ENCODE results near the gene ZNF670. TPM values are rescaled to one million over a fixed set of nuclear protein-coding genes. Genes with fewer than 3 reads are reported as not detected.

Gene ZNF670
- total RNA-seq, 1 donor from 2014 or later = 3.3 TPM

DNA sequence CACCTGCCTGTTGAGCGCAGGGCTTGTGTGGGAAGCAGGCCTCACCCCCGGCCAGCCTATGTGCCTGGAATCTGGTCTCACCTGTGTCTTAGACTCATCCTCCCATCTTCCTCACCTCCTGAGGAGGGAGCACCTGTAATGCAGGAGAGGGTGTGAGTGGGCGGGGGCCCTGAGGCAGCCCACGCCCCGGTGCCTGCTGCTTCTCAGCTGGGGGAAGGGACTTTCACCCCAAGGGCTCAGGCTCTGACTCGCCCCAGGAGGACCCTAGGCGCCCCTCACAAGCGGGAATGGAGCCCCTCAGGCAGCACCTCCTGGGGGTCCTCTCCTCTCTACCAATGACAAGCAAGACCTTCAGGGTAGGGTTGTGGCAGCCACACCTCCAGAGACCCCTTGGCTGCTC is 6.7 kb upstream of the ZNF670 start:
- Mint-ChIP-seq H3K36me3 (ENCODE audit: unreplicated experiment) (no peaks in the 10 kb centered on the region), H3K4me1 (ENCODE audit: unreplicated experiment) (no peaks in the 10 kb centered on the region), H3K9me3 (ENCODE audit: unreplicated experiment) (peaks cover 4% of the 10 kb centered on the region), H3K27me3 (ENCODE audit: unreplicated experiment) (peaks cover 7% of the 10 kb centered on the region), H3K4me3 (ENCODE audit: unreplicated experiment) (no peak overlapping the region), H3K27ac (ENCODE audit: unreplicated experiment) (no peak overlapping the region)
- DNase-seq (ENCODE audit: extremely low spot score, unreplicated experiment) = no peak
- TF ChIP-seq, protein P1, sequence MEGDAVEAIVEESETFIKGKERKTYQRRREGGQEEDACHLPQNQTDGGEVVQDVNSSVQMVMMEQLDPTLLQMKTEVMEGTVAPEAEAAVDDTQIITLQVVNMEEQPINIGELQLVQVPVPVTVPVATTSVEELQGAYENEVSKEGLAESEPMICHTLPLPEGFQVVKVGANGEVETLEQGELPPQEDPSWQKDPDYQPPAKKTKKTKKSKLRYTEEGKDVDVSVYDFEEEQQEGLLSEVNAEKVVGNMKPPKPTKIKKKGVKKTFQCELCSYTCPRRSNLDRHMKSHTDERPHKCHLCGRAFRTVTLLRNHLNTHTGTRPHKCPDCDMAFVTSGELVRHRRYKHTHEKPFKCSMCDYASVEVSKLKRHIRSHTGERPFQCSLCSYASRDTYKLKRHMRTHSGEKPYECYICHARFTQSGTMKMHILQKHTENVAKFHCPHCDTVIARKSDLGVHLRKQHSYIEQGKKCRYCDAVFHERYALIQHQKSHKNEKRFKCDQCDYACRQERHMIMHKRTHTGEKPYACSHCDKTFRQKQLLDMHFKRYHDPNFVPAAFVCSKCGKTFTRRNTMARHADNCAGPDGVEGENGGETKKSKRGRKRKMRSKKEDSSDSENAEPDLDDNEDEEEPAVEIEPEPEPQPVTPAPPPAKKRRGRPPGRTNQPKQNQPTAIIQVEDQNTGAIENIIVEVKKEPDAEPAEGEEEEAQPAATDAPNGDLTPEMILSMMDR (IDR thresholded peaks at IDR 0.05) = no peak

DNA sequence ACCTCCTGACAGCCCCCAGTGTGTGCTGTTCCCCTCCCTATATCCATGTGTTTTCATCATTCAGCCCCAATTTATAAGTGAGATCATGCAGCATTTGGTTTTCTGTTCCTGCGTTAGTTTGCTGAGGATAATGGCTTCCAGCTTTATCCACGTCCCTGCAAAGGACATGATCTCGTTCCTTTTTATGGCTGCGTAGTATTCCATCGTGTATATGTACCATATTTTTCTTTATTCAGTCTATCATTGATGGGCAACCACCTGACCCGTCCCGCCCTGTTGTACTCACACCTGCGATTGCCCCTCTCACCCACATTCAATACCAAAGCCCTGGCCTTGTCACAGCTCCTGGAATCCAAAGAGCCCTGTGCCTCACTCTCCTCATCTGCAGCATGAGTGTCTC is 6.2 kb upstream of the ZNF670 start:
- TF ChIP-seq, protein P1 (IDR thresholded peaks at IDR 0.05) = no peak
- no peaks in the 10 kb centered on the region for H3K36me3 Mint-ChIP-seq (ENCODE audit: unreplicated experiment)

DNA sequence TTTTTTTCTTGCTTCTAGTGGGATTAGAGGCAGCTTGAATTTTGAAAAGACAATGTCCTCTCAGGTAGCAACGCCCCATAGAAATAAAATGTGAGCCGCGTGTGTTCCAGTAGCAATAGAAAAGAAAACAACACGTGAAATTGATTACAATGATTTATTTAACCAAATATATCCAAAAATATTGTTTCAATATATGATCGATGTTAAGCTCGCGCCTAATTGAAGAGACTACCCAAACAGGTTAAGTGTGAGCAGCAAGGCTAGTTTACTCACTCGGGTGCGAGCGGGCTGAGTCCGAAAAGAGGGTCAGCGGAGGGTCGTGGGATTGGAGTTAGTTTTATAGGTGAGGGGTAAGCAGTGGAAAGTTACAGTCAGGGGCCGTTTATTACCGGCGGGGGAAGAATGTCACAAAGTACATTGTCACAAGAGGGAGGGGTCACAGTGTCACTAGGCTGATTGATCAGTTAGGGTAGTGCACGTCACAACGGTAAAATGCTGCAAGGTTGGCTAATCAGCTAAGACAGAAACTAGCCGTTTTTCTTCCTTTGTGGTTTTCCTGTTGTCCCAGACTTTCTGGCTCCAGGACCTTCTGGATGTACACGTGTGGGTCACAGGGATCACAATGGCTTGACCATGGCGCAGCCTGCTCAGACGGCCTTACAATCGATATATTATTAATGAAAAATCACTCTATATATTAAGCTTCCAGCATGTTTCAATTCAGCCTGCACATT is 697 bp upstream of the ZNF670 start:
- H3K27me3 Mint-ChIP-seq (ENCODE audit: unreplicated experiment) = peaks cover 7% of the 10 kb centered on the region
- peaks cover 18% of the 10 kb centered on the region for H3K4me1 Mint-ChIP-seq (ENCODE audit: unreplicated experiment)
- H3K4me3 Mint-ChIP-seq (ENCODE audit: unreplicated experiment) = peak overlapping the region; percentile 92
- H3K27ac Mint-ChIP-seq (ENCODE audit: unreplicated experiment) = peak overlapping the region; percentile 95
- peaks cover 7% of the 10 kb centered on the region for H3K36me3 Mint-ChIP-seq (ENCODE audit: unreplicated experiment)
- DNase-seq (ENCODE audit: extremely low spot score, unreplicated experiment) = no peak
- peaks cover 10% of the 10 kb centered on the region for H3K9me3 Mint-ChIP-seq (ENCODE audit: unreplicated experiment)
- TF ChIP-seq, protein P1 (IDR thresholded peaks at IDR 0.05) = no peak

More for the DNA sequence above, 6.2 kb upstream of the ZNF670 start:
- peaks cover 7% of the 10 kb centered on the region for H3K27me3 Mint-ChIP-seq (ENCODE audit: unreplicated experiment)
- H3K4me1 Mint-ChIP-seq (ENCODE audit: unreplicated experiment) = peaks cover 1% of the 10 kb centered on the region
- no peak overlapping the region for H3K27ac Mint-ChIP-seq (ENCODE audit: unreplicated experiment)
- no peak for DNase-seq (ENCODE audit: extremely low spot score, unreplicated experiment)
- H3K9me3 Mint-ChIP-seq (ENCODE audit: unreplicated experiment) = peaks cover 4% of the 10 kb centered on the region
- no peak overlapping the region for H3K4me3 Mint-ChIP-seq (ENCODE audit: unreplicated experiment)

DNA sequence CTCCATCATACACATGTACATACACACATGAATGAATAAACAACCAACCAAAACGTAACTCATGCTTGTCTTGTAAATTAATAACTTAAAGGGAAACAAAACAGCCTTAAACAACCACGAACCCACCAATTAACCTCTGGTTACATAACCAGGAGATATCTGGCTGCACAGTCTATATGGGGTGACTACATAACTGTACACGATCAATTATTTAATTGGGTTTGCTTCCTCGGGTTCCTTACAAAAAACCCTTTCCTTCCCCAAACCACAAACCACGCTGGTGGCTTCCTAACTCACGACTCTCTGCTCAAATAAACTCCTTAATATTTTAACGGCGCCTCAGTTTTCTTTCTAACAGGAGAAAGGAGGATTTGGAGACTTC is 744 bp downstream of the ZNF670 start:
- Mint-ChIP-seq H3K27ac (ENCODE audit: unreplicated experiment) (peak overlapping the region; percentile 95), H3K4me3 (ENCODE audit: unreplicated experiment) (peak overlapping the region; percentile 92), H3K27me3 (ENCODE audit: unreplicated experiment) (peaks cover 3% of the 10 kb centered on the region), H3K9me3 (ENCODE audit: unreplicated experiment) (peaks cover 6% of the 10 kb centered on the region), H3K36me3 (ENCODE audit: unreplicated experiment) (peaks cover 10% of the 10 kb centered on the region), H3K4me1 (ENCODE audit: unreplicated experiment) (peaks cover 18% of the 10 kb centered on the region)
- DNase-seq (ENCODE audit: extremely low spot score, unreplicated experiment) = no peak
- TF ChIP-seq, protein P1 (IDR thresholded peaks at IDR 0.05) = no peak

DNA sequence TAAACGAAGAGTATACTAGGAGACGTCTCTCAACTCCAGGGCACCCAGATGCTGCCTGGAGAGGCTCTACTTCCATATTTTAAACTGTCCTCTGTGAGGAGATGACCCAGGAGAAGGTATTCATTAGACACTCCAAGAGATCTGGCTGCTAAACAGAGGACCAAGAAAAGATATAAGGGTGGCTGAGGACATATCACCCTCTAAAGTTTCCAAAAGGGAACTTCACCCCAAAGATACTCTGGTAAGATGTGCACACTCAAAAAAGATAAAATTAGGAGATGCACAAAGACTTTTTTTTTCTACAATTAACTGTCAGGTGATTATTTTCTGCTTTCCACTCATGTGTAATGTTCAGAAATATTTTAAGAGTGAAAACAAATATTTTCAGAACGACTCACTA is 1.4 kb downstream of the ZNF670 start:
- H3K27me3 Mint-ChIP-seq (ENCODE audit: unreplicated experiment) = no peaks in the 10 kb centered on the region

More for the DNA sequence above, 1.4 kb downstream of the ZNF670 start:
- Mint-ChIP-seq H3K27ac (ENCODE audit: unreplicated experiment) (peak overlapping the region; percentile 95), H3K36me3 (ENCODE audit: unreplicated experiment) (peaks cover 10% of the 10 kb centered on the region), H3K4me1 (ENCODE audit: unreplicated experiment) (peaks cover 18% of the 10 kb centered on the region), H3K9me3 (ENCODE audit: unreplicated experiment) (peaks cover 6% of the 10 kb centered on the region), H3K4me3 (ENCODE audit: unreplicated experiment) (peak overlapping the region; percentile 92)
- no peak for DNase-seq (ENCODE audit: extremely low spot score, unreplicated experiment)
- TF ChIP-seq, protein P1 (IDR thresholded peaks at IDR 0.05) = peak; percentile 21

Data from osteocyte (in vitro differentiated cells).